GM21367 (cell line): ENCODE measurements around the gene GMPR2.

Source experiments
- ATAC-seq: cut with Tn5 transposase; IDR thresholded peaks from one replicate; pipeline ENCODE4 v1.9.1; 2021; ENCODE audit not compliant: unreplicated experiment

The GMPR2 gene

GRCh38 chr14:24263848-24264247 lies 31.1 kb downstream of the GMPR2 start:
- ATAC-seq = no peak

GRCh38 chr14:24264298-24264697 lies 31.6 kb downstream of the GMPR2 start:
- no peak for ATAC-seq

GRCh38 chr14:24266344-24267244 lies 33.9 kb downstream of the GMPR2 start:
- no peak for ATAC-seq

DNA sequence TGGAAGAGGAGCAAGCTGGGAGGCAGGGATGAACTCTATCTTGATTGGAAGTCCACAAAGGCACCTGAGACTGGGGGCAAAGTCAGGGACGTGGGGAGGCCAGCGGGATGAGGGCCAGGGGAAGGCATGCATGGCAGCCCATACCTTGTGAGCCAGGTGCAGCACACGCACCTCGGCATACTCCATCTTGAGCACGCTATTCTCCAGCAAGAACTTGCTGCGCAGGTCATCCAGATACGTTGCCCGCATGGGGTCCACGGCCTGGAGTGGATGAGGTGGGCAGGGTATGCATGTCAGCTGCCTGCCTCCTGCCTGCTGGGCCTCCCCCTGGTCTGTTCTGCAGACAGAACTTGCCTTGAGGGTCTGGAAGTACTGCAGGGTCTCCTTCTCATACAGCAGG lies 34.8 kb downstream of the GMPR2 start:
- no peak for ATAC-seq

GRCh38 chr14:24268225-24268624 lies 35.5 kb downstream of the GMPR2 start:
- ATAC-seq = no peak

GRCh38 chr14:24269368-24269767 lies 36.6 kb downstream of the GMPR2 start:
- no peak for ATAC-seq

- no peak for ATAC-seq
These were observed 37.3 kb downstream of the GMPR2 start for GRCh38 chr14:24269910-24270536.

GRCh38 chr14:24270537-24271133 lies 37.9 kb downstream of the GMPR2 start:
- no peak for ATAC-seq

- ATAC-seq = peak; percentile 77
These were observed 38.6 kb downstream of the GMPR2 start, which contains the start of gene RABGGTA for GRCh38 chr14:24271134-24271833. Gene RABGGTA, minus strand, starts transcription at chr14:24271597. Its CDS starts 482 bp downstream, at chr14:24271115.

DNA sequence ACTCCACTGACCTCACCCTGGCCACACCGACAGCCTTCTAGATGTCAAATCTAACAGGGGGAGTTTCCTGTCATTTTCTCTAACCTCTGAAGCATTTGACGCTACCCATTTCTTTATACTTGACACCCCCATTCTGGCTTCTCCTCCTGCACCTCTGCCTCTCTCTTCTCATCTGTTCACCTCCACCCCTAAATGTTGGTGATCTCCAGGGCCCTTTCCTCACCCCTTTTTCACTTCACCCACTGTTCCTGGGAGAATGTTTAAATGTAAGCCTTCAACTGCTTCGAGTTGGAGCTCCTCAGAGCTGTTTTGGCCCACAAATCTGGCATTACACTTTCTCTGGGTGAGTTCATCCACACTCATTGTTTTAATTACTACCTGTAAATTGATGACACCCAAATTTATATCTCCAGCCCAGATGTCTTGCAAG lies 39.1 kb downstream of the GMPR2 start:
- no peak for ATAC-seq

- ATAC-seq = no peak
These were observed 39.7 kb downstream of the GMPR2 start for GRCh38 chr14:24272467-24272866.

DNA sequence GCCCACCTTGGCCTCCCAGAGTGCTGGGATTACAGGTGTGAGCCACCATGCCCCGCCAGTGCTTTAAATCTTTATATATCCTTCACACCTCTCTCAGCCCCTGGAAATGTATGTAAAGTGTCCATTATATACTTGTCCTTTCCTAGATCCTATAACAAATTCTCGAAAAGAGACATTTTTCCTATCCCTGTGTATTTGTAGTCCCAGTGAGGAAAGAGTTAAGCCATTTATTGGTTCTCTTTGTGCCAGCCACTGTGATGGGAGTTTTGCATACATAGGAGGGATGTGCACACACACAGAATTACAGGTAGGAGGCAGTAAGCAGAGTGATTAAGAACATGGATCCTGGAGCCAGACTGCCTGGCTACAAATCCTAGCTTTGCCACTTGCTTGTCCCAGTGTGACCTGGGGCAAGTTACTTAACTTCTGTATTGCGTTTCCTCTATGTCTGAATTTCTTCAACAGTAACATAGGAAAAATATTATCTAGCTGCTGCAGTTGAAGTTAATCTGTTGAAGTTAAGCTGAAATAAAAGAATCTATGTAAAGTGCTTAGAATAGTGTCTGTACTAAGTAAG lies 40.8 kb downstream of the GMPR2 start:
- no peak for ATAC-seq

GRCh38 chr14:24274101-24274543 lies 41.4 kb downstream of the GMPR2 start:
- peak; percentile 41 for ATAC-seq

DNA sequence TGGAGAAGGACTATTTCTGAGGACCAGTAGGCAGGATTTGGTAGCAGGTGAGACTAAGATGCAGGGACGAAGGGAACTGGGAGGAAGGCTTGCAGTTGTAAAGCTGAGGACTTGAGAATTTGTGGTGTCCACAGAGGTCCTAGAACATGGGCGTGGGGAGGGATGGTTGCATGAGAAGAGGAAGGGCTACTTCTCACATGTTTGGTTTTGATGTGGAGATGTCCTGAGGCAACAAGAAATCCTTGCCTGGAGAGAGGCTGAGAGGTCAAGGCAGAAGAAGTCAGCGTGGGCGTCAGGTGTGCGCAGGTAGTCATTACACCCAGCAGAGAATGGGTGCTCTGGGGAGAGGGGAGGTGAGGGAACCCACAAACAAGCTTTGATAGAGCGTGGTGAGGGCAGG lies 44.3 kb downstream of the GMPR2 start:
- ATAC-seq = no peak

DNA sequence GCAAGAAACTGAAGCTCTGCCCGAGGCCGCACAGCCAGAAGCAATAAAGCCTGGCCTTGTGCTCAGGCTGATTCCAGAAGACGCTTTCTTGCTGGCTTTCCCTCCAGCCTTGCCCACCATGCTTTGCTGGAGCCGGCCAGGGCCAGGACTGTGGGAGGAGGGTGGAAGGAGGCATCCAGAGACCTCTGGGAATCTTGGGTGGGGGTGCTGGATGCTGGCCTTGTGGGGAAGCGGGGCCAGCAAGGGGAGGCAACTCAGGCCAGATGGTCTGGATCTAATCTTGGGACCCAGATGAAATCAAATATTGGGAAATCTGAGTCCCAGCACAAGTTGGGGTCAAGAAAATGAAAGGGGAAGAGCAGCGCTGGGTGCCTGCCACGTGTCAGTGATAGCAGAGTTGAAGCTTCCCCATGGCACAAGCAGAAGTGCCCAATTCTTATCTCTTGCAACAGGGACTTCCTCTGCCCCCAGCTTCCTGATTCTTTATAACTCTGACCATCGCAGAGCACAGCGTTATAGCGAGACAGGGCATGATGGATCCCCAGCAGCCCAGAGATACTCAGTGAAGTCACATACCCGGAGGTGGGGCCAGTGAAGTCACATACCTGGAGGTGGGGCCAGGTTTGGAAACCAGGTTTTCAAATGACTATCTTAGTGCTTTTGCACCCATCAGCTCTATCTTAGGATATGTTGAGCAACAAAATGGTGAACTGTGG lies 45.0 kb downstream of the GMPR2 start:
- no peak for ATAC-seq

- ATAC-seq = no peak
These were observed 45.7 kb downstream of the GMPR2 start for GRCh38 chr14:24278424-24278823.

GRCh38 chr14:24279301-24280186 lies 46.8 kb downstream of the GMPR2 start:
- ATAC-seq = peak; percentile 48

DNA sequence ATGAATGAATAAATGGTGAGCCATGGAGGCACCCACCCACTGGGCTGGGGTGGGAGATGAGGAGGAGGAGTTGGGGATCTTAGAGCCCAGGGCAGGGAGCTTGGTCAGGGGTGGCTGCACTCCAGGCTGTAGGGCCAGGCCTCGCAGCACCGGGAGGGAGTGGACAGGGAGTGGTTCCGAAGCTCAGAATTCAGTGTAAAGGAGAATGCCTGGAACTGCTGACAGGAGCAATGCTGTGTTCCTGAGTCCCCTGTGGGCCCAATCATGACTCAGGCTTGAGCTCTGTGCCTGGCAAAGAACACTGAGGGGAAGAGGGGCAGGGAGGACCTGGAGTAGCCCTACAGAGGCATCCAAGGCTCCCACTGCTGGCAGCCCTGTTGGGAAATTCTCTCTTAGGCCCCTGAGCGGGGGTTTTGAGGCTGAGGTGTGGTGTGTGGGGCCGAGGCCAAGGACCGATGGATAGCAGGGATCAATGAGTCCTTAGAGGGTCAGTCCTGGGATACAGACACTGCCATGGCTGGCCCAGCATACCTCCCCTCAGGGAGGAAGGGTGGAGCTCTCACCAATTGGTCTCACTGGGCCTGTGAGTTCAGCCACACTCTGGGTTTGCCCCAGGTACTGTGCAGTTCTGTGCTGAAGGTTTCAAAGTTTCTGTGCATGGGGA lies 48.2 kb downstream of the GMPR2 start:
- no peak for ATAC-seq

DNA sequence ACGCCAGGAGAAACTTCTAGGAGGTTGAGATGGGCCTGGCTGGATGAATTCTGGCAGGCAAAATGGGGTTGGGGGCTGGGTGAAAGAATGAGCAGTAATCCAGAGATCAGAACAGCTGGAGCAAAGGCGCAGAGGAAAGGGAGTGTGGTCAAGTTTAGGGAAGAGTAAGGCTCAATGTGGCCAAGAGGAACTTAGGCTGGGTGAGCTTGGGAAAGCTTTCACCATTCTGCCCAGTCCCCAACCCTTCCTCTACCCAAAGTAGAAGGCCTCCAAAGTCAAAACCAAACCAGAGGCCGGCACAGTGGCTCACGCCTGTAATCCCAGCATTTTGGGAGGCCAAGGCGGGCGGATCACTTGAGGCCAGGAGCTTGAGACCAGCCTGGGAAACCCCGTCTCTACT lies 48.9 kb downstream of the GMPR2 start:
- no peak for ATAC-seq
